Endothelial cell of umbilical vein (primary cell): Measurements from ENCODE around the gene ROCK2. TPM values are rescaled to one million over a fixed set of nuclear protein-coding genes. Genes with fewer than 3 reads are reported as not detected.

Source experiments
- BruUV-seq: library from RNA; stranded (reverse); fragments of 400-500 nt; replicated peaks from 2 replicates; lab custom pipeline; 2021; lab: Mats Ljungman, UMichigan
- CTCF ChIA-PET: fragments of 300-600, 350-600 bp; sonication (Branson Sonifier 250); formaldehyde crosslinking; loops from one replicate; lab custom pipeline; 2021; ENCODE audit warnings: antibody characterized with exemption, inconsistent platforms; lab: Charles Lee
- POLR2A ChIA-PET: fragments of 300-600, 350-600 bp; sonication (Branson Sonifier 250); formaldehyde crosslinking; loops from one replicate; lab custom pipeline; 2021; ENCODE audit warnings: antibody characterized with exemption, inconsistent platforms; lab: Charles Lee
- DNase-seq: peaks from one replicate; pipeline ENCODE4 v3.0.0-alpha.2; 2011; ENCODE audit warnings: low read depth, low spot score
- FAIRE-seq: peaks from 2 replicates; lab custom pipeline; 2011; peaks lifted over from hg19 to GRCh38; lab: Jason Lieb, UNC
- H2AFZ ChIP-seq: 2 replicates; pipeline ENCODE4 v1.6.0; 2012; ENCODE audit warnings: low read depth, low read length, control low read depth, inconsistent platforms
- H3K27ac ChIP-seq: 2 replicates; pipeline ENCODE4 v1.5.1; 2011; ENCODE audit warnings: low read depth, mild to moderate bottlenecking, control low read depth, low read length, moderate library complexity; ENCODE audit not compliant: insufficient read depth
- H3K27me3 ChIP-seq, 2 experiments: 2 replicates each; pipeline versions ENCODE4 v1.6.0 to v1.6.1; 2011; ENCODE audit warnings: low read length in 2 of 2, mixed read lengths in 1 of 2; ENCODE audit not compliant: control insufficient read depth in 2 of 2, insufficient read depth in 2 of 2
- H3K36me3 ChIP-seq, 2 experiments: 2 replicates in 1 of 2; 3 replicates in 1 of 2; pipeline ENCODE4 v1.5.1; 2011; ENCODE audit warnings: low read length in 2 of 2, mild to moderate bottlenecking in 1 of 2, moderate library complexity in 1 of 2; ENCODE audit not compliant: control insufficient read depth in 2 of 2, insufficient read depth in 2 of 2; ENCODE audit errors: extremely low read depth in 1 of 2
- H3K4me1 ChIP-seq: 3 replicates; pipeline ENCODE4 v1.5.1; 2011; ENCODE audit warnings: mild to moderate bottlenecking, low read length; ENCODE audit not compliant: control insufficient read depth, insufficient read depth; ENCODE audit errors: extremely low read depth
- H3K4me2 ChIP-seq: 2 replicates; pipeline ENCODE4 v1.6.1; 2011; ENCODE audit warnings: low read length, control low read depth, mixed read lengths; ENCODE audit not compliant: insufficient read depth
- H3K4me3 ChIP-seq, 3 experiments: fragments of 200-600 bp in 1 of 3; sonication (generic), shearing (Covaris generic) in 1 of 3; replicated peaks in 1 of 3; 2 replicates each; pipeline ENCODE4 v1.5.1; 2011 to 2016; ENCODE audit warnings: control low read depth in 3 of 3, low read length in 3 of 3, mild to moderate bottlenecking in 2 of 3, inconsistent platforms in 1 of 3, low read depth in 1 of 3, moderate library complexity in 1 of 3; ENCODE audit not compliant: insufficient read depth in 1 of 3
- H3K79me2 ChIP-seq: 2 replicates; pipeline ENCODE4 v1.6.0; 2012; ENCODE audit warnings: low read length, inconsistent platforms; ENCODE audit not compliant: control insufficient read depth, insufficient read depth
- H3K9ac ChIP-seq: replicated peaks from 2 replicates; pipeline ENCODE3; 2011; ENCODE audit warnings: low read length, control low read depth; ENCODE audit not compliant: insufficient read depth; ENCODE audit errors: extremely low read depth
- H3K9me1 ChIP-seq: replicated peaks from 3 replicates; pipeline ENCODE4 v1.6.0; 2011; ENCODE audit warnings: mild to moderate bottlenecking, low read length; ENCODE audit not compliant: control insufficient read depth, insufficient read depth; ENCODE audit errors: extremely low read depth
- H3K9me3 ChIP-seq: replicated peaks from 2 replicates; pipeline ENCODE4 v1.5.1; 2012; ENCODE audit warnings: low read length, inconsistent platforms; ENCODE audit not compliant: control insufficient read depth, insufficient read depth
- H4K20me1 ChIP-seq: replicated peaks from 2 replicates; pipeline ENCODE3; 2011; ENCODE audit warnings: mild to moderate bottlenecking, low read length; ENCODE audit not compliant: control insufficient read depth, insufficient read depth; ENCODE audit errors: extremely low read depth
- CTCF ChIP-seq, 2 donors: IDR thresholded peaks; 1 replicate in 1 of 2; 2 replicates in 1 of 2; pipeline ENCODE4 v1.5.1; 2011; ENCODE audit warnings: low read length in 2 of 2, mild to moderate bottlenecking in 2 of 2, moderate library complexity in 2 of 2, control low read depth in 1 of 2, inconsistent platforms in 1 of 2, low read depth in 1 of 2; ENCODE audit not compliant: insufficient read depth in 1 of 2; ENCODE audit errors: extremely low read depth in 1 of 2
- EZH2 ChIP-seq: IDR thresholded peaks from 2 replicates; pipeline ENCODE4 v1.6.1; 2012; ENCODE audit warnings: borderline replicate concordance, low read depth, mild to moderate bottlenecking, moderate library complexity, low read length, inconsistent platforms; ENCODE audit not compliant: severe bottlenecking
- FOS ChIP-seq: IDR thresholded peaks from 2 replicates; pipeline ENCODE4 v1.6.1; 2011; ENCODE audit warnings: mild to moderate bottlenecking, low read length, moderate library complexity, borderline replicate concordance; ENCODE audit not compliant: insufficient read depth
- GATA2 ChIP-seq: IDR thresholded peaks from 2 replicates; pipeline ENCODE4 v1.7.0; 2011; ENCODE audit warnings: low read depth, mild to moderate bottlenecking, moderate library complexity, mixed read lengths, low read length; ENCODE audit not compliant: insufficient read length, insufficient read depth
- JUN ChIP-seq: IDR thresholded peaks from 2 replicates; pipeline ENCODE4 v1.6.1; 2011; ENCODE audit warnings: borderline replicate concordance, low read depth; ENCODE audit not compliant: insufficient read length, insufficient read depth
- MAX ChIP-seq: IDR thresholded peaks from 2 replicates; pipeline ENCODE4 v1.6.1; 2011; ENCODE audit not compliant: insufficient read depth, insufficient read length
- MYC ChIP-seq: IDR thresholded peaks from one replicate; pipeline ENCODE4 v1.6.1; 2011; ENCODE audit warnings: mild to moderate bottlenecking, low read depth, low read length
- POLR2A ChIP-seq: IDR thresholded peaks from 2 replicates; pipeline ENCODE4 v1.6.1; 2012; ENCODE audit warnings: low read depth, mild to moderate bottlenecking, control low read depth, low read length
- POLR2AphosphoS5 ChIP-seq: IDR thresholded peaks from 2 replicates; pipeline ENCODE4 v1.6.1; 2012; ENCODE audit warnings: low read depth, mild to moderate bottlenecking, control low read depth, low read length, moderate library complexity; ENCODE audit not compliant: insufficient read depth
- dilution Hi-C: fragments of 300-500 bp; cut with MboI; formaldehyde crosslinking; loops from one replicate; pipeline ENCODE4 v1.15.0; 2019; ENCODE audit warnings: low sequenced_read_pairs; ENCODE audit not compliant: extremely low pct_ligation_motif_present
- intact Hi-C: fragments of 100-400 bp; cut with micrococcal nuclease; formaldehyde crosslinking; loops from one replicate; pipeline ENCODE4 v1.10.0; 2022
- polyA plus RNA-seq, 4 experiments: library from polyadenylated mRNA; depleted of rRNA in 3 of 4; stranded (reverse) in 3 of 4; unstranded in 1 of 4; fragments of >200 nt; gene quantifications; 2 replicates each; pipeline versions ENCODE4 v1.2.1 to v1.2.3, GENCODE V29; 2011 to 2012; ENCODE audit warnings: missing spikeins in 1 of 4
- total RNA-seq: library from RNA; stranded (reverse); gene quantifications from 2 replicates; pipeline ENCODE4 v1.2.3, GENCODE V29; 2021

Gene ROCK2
- total and polyA plus RNA-seq, 2 donors (not counting 3 experiments of a cell fraction or from before 2014, with no cell fraction given) = 5.2 to 56.5 TPM

- no peaks in the 10 kb centered on the region for H3K79me2 ChIP-seq
- H3K9me1 ChIP-seq = no peaks in the 10 kb centered on the region
- dilution Hi-C loops = no loop called here
- H3K4me1 ChIP-seq = no peaks in the 10 kb centered on the region
- no peak for DNase-seq
- H3K4me2 ChIP-seq = no peak overlapping the region
- ChIA-PET POLR2A (no interaction called here), CTCF (interaction anchor here (1.0 to 1.5 kb wide), 5 partner anchors 11 to 329 kb away, joined by 3 to 9 read pairs (median 4); a partner anchor contains a TSS)
- no peaks in the 10 kb centered on the region for H4K20me1 ChIP-seq
- no TSS peak for BruUV-seq
- no peak overlapping the region for H3K9ac ChIP-seq
- H3K27ac ChIP-seq = no peak overlapping the region
- H3K4me3 ChIP-seq = no peak overlapping the region
- FAIRE-seq = no peak
- no peaks in the 10 kb centered on the region for H3K27me3 ChIP-seq
- H3K36me3 ChIP-seq = no peaks in the 10 kb centered on the region
- no peak overlapping the region for H2AFZ ChIP-seq
- H3K9me3 ChIP-seq = no peaks in the 10 kb centered on the region
- TF ChIP-seq MYC (no peak), FOS (no peak), JUN (no peak)
- intact Hi-C loops = no loop called here
Observed at GRCh38 chr2:11161747-11162146, 182.7 kb downstream of the ROCK2 start.

GRCh38 chr2:11160731-11161455 is 183.5 kb downstream of the ROCK2 start:
- Histone ChIP-seq H4K20me1 (no peaks in the 10 kb centered on the region), H3K9ac (no peak overlapping the region), H3K79me2 (no peaks in the 10 kb centered on the region), H3K9me3 (no peaks in the 10 kb centered on the region), H3K4me3 (no peak overlapping the region), H2AFZ (no peak overlapping the region), H3K27ac (no peak overlapping the region), H3K4me1 (peaks cover 3% of the 10 kb centered on the region), H3K9me1 (no peaks in the 10 kb centered on the region), H3K36me3 (no peaks in the 10 kb centered on the region), H3K4me2 (no peak overlapping the region), H3K27me3 (no peaks in the 10 kb centered on the region)
- ChIA-PET POLR2A (no interaction called here), CTCF (interaction anchor here (0.6 to 1.5 kb wide), 6 partner anchors 12 to 329 kb away, joined by 3 to 9 read pairs (median 4); a partner anchor contains a TSS)
- dilution Hi-C loops (no loop called here), intact Hi-C loops (no loop called here)
- TF ChIP-seq GATA2 = no peak
- TF ChIP-seq POLR2AphosphoS5 = no peak
- TF ChIP-seq MYC = no peak
- no peak for TF ChIP-seq JUN
- no peak for TF ChIP-seq FOS
- no peak for TF ChIP-seq EZH2
- TF ChIP-seq MAX = no peak
- no peak for TF ChIP-seq POLR2A
- TF ChIP-seq CTCF (IDR thresholded peaks at IDR 0.05; ENCODE audit: extremely low read depth in 1 of 2, insufficient read depth in 1 of 2, low read depth in 1 of 2, low read length in 2 of 2) = no peak
- no TSS peak for BruUV-seq
- FAIRE-seq = no peak
- no peak for DNase-seq
